Measurements from ENCODE around the gene HERPUD1.
"Not testable (repeated sequence)": the region's sequence is repeated elsewhere in the genome, so short reads cannot be mapped to it uniquely, and the experiment has no call there.

DNA sequence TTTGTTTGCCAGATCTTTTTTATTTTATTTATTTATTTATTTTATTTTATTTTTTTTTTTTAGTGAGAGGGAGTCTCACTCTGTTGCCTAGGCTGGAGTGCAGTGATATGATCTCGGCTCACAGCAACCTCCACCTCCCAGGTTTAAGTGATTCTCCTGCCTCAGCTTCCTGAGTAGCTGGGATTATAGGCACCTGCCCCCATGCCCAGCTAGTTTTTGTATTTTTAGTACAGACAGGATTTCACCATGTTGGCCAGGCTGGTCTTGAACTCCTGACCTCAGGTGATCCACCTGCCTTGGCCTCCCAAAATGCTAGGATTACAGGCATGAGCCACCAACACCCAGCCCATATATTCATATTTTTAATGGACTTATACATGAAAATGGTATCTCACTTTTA is 60.5 kb downstream of the HERPUD1 start:
- not testable (repeated sequence) for TF ChIP-seq HNF4G (IDR thresholded peaks at IDR 0.05); RXRA (IDR thresholded peaks at IDR 0.05); EGR1 (IDR thresholded peaks at IDR 0.05; ENCODE audit: low read depth in 2 of 2); YY1 (IDR thresholded peaks at IDR 0.05); RAD21 (IDR thresholded peaks at IDR 0.05); GABPA (IDR thresholded peaks at IDR 0.05 in 1 of 2, conservative IDR thresholded peaks at IDR 0.05 in 1 of 2); HNF4A (conservative IDR thresholded peaks at IDR 0.05); TAF1 (conservative IDR thresholded peaks at IDR 0.05)
- TF ChIP-seq, protein P1, sequence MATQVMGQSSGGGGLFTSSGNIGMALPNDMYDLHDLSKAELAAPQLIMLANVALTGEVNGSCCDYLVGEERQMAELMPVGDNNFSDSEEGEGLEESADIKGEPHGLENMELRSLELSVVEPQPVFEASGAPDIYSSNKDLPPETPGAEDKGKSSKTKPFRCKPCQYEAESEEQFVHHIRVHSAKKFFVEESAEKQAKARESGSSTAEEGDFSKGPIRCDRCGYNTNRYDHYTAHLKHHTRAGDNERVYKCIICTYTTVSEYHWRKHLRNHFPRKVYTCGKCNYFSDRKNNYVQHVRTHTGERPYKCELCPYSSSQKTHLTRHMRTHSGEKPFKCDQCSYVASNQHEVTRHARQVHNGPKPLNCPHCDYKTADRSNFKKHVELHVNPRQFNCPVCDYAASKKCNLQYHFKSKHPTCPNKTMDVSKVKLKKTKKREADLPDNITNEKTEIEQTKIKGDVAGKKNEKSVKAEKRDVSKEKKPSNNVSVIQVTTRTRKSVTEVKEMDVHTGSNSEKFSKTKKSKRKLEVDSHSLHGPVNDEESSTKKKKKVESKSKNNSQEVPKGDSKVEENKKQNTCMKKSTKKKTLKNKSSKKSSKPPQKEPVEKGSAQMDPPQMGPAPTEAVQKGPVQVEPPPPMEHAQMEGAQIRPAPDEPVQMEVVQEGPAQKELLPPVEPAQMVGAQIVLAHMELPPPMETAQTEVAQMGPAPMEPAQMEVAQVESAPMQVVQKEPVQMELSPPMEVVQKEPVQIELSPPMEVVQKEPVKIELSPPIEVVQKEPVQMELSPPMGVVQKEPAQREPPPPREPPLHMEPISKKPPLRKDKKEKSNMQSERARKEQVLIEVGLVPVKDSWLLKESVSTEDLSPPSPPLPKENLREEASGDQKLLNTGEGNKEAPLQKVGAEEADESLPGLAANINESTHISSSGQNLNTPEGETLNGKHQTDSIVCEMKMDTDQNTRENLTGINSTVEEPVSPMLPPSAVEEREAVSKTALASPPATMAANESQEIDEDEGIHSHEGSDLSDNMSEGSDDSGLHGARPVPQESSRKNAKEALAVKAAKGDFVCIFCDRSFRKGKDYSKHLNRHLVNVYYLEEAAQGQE (IDR thresholded peaks at IDR 0.05) = not testable (repeated sequence)
- TF ChIP-seq, protein P2, sequence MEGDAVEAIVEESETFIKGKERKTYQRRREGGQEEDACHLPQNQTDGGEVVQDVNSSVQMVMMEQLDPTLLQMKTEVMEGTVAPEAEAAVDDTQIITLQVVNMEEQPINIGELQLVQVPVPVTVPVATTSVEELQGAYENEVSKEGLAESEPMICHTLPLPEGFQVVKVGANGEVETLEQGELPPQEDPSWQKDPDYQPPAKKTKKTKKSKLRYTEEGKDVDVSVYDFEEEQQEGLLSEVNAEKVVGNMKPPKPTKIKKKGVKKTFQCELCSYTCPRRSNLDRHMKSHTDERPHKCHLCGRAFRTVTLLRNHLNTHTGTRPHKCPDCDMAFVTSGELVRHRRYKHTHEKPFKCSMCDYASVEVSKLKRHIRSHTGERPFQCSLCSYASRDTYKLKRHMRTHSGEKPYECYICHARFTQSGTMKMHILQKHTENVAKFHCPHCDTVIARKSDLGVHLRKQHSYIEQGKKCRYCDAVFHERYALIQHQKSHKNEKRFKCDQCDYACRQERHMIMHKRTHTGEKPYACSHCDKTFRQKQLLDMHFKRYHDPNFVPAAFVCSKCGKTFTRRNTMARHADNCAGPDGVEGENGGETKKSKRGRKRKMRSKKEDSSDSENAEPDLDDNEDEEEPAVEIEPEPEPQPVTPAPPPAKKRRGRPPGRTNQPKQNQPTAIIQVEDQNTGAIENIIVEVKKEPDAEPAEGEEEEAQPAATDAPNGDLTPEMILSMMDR (IDR thresholded peaks at IDR 0.05; ENCODE audit: low read depth, low read length, missing input control) = not testable (repeated sequence)
